Astrocyte of the cerebellum (primary cell): ENCODE measurements around the gene ELFN1.
A peak's percentile ranks its signal among the peaks of the same experiment; 100 is the strongest.

Experiments used
- DNase-seq: peaks from one replicate; pipeline ENCODE4 v3.0.0-alpha.2; 2011; ENCODE audit warnings: low read depth
- H3K4me3 ChIP-seq: 2 replicates; pipeline ENCODE4 v1.5.1; 2011; ENCODE audit warnings: mild to moderate bottlenecking, low read depth, low read length, moderate library complexity
- in situ Hi-C: cut with HindIII; loops from 2 replicates; pipeline ENCODE4 v1.10.0; 2017; ENCODE audit warnings: low sequenced_read_pairs
- TF ChIP-seq, protein P1 (sequence below): IDR thresholded peaks from 2 replicates; pipeline ENCODE4 v1.5.1; 2012; ENCODE audit warnings: low read length, low read depth, moderate library complexity, mild to moderate bottlenecking; ENCODE audit errors: missing control alignments

The ELFN1 gene

DNA sequence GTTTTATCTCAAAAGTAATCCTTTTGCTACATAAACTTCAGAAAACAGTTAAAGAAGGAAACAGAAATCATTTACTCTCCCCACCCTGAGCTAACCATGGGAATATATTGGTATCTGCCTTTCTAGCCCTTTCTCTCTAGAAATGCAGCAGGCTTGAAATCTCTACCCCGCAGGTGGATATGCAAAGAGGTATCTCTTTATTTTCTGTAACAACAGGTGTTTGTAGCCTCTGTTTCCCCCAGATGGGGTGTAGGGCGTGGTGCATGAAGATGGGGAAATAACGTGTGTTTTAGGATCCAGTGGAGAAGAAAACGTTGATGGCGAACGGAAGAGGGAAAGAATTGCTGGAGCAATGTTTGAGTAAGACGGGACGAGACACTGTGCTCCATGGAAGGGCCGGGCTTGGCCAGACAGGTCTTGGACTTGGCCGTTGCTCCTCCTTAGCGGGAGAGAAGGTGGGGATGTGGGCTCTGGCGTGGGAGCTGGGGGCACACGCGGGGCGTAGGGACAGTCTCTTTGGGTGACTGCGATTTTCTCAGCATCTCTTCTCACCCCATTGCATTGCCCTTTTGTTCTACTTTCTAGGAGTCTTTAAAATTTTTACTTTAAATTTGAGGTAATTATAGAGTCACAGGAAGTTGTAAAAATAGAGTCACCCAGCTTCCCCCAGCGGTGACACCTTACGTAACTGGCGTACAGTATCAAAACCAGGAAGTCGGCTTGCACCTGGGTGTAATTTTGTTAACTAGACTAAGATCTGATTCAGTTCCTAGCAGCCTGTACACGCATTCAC is 82.9 kb downstream of the ELFN1 start:
- in situ Hi-C loops: no loop called here
- no peak overlapping the region for H3K4me3 ChIP-seq
- no peak for DNase-seq
- TF ChIP-seq, protein P1, sequence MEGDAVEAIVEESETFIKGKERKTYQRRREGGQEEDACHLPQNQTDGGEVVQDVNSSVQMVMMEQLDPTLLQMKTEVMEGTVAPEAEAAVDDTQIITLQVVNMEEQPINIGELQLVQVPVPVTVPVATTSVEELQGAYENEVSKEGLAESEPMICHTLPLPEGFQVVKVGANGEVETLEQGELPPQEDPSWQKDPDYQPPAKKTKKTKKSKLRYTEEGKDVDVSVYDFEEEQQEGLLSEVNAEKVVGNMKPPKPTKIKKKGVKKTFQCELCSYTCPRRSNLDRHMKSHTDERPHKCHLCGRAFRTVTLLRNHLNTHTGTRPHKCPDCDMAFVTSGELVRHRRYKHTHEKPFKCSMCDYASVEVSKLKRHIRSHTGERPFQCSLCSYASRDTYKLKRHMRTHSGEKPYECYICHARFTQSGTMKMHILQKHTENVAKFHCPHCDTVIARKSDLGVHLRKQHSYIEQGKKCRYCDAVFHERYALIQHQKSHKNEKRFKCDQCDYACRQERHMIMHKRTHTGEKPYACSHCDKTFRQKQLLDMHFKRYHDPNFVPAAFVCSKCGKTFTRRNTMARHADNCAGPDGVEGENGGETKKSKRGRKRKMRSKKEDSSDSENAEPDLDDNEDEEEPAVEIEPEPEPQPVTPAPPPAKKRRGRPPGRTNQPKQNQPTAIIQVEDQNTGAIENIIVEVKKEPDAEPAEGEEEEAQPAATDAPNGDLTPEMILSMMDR: no peak

DNA sequence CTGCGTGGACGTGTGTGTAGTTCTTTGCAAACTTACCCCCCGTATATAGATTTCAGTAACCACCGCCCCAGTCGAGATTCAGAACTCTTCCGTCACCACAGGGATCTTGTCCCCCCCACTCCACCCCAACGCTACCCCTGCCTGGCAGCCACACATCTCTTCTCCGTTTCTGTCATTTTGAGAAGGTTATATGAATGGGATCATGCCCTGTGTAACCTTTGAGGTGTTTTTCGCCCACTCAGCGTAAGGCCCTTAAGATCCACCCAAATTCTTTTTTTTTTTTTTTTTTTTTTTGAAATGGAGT is 83.4 kb downstream of the ELFN1 start:
- DNase-seq: no peak
- H3K4me3 ChIP-seq: no peak overlapping the region
- TF ChIP-seq, protein P1: no peak
- in situ Hi-C loops: no loop called here

DNA sequence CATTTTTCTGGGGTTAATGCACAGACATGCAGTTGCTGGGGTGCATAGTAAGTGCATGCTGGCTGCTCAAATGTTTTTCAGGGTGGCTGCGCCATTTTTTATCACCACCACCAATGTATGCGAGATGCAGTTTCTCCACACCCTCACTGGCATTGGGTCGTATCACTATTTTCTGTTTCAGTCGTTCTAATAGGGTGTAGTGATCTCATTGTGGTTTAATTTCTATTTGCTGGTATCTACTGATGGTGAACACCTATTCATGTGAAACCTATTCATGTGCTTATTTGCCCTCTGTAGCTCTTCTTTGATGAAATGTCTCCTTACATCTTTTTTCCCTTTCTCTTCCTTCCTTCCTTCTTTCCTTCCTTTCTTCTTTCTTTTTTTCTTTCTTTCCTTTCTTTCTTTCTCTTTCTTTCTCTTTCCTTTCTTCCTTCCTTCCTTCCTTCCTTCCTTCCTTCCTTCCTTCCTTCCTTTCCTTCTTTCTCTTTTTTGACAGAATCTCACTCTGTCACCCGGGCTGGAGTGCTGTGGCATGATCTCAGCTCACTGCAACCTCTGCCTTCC is 84.3 kb downstream of the ELFN1 start:
- no peak overlapping the region for H3K4me3 ChIP-seq
- TF ChIP-seq, protein P1: no peak
- DNase-seq: no peak
- in situ Hi-C loops: no loop called here

DNA sequence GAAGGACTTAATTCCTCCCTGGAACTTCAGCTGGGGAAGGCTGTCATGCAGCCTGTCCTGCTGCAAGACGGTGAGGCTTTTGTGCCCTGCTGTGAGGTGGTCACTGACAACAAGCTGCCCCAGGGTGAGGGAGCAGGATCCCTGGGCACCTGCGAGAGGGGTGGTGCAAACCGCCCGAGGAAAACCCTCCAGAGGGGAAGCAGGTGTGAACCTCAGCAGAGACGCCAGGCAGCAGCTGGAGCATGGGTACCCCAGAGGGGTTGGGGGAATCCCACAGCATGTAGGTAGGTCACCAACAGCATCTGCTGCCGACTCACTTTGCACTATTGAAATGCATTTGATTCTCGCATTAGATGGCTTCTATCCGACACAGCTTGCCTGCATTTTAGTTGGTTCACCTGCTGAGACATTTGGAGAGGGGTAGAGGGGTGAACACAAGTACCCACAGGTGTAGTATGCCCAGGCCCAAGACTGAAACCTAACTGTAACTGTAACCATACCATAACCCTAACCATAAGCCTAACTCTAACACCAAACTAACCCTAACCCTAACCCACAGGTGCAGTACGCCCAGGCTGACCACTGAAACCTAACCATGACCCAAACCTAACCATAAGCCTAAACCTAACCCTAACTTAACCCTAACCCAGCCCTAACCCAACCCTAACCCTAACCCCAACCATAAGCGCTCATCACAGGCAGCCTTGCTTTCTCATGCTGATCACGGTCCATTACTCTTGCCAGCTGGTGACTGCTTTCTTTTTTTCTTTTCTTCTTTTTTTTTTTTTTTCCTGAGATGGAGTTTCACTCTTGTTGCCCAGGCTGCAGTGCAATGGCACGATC is 85.9 kb downstream of the ELFN1 start:
- in situ Hi-C loops: no loop called here
- no peak for DNase-seq
- H3K4me3 ChIP-seq: no peak overlapping the region
- TF ChIP-seq, protein P1: no peak

DNA sequence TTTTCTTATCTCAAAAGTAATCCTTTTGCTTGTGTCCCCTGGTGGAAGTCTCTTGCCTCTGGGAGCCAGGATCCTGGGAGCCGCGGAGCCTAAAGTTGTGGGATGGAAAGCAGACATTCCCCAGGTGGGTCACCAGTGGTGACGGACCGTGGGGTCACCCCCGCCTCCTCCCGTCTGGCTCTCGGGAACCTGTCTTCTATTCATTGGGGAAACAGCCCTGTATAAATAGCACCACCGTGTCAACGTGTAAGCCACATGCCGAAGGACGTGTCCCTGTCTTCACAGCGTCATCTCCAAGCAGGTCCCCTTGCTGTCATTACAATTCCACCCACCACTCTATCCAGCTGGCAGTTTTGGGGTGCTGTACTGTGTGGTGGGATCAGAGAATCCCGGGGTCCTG is 87.5 kb downstream of the ELFN1 start:
- TF ChIP-seq, protein P1: no peak
- no peak overlapping the region for H3K4me3 ChIP-seq
- in situ Hi-C loops: no loop called here
- no peak for DNase-seq

DNA sequence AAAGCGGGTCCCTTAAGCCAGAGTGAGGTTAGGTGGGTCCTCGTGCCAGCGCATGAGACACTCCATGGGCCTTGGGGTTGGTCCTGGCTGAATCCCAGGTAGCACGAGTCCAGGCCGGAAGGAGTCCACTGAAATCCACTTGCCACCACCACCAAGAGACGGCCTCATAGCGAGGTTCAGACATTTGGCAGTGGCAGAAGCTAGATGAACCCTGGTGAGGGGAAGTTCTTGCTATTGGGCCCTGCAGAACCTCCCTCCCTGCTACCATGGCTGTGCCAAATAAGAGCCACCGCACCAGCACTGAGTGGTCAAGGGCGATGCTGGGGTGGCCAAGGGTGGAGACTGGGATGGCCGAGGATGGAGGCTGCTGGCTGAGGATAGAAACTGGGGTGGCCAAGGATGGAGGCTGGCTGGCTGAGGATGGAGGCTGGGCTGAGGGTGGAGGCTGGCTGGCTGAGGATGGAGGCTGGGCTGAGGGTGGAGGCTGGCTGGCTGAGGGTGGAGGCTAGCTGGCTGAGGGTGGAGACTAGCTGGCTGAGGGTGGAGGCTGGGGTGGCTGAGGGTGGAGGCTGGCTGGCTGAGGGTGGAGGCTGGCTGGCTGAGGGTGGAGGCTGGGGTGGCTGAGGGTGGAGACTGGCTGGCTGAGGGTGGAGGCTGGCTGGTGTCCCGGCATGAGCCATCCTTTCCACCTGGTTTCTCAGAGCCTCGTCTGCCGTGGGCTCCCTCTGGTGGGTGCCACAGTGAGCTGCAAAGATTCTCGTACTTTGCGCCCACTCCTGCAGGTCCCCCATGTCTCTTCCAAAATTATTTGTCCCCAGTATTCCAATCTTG is 88.2 kb downstream of the ELFN1 start:
- DNase-seq: no peak
- TF ChIP-seq, protein P1: peak; percentile 36
- in situ Hi-C loops: no loop called here
- H3K4me3 ChIP-seq: no peak overlapping the region
